ENCODE data around the gene TMEM81.

The TMEM81 gene

GRCh38 chr1:205053296-205053695, 31.0 kb downstream of the TMEM81 start:
- Histone ChIP-seq H3K9me3 (ENCODE audit: control insufficient read depth in 1 of 2, low read length in 2 of 2) (no peaks in the 10 kb centered on the region), H3K27ac (ENCODE audit: low read depth, low read length) (no peak overlapping the region), H3K36me3 (ENCODE audit: control insufficient read depth in 1 of 2, insufficient read depth in 2 of 2, low read length in 2 of 2) (no peaks in the 10 kb centered on the region), H3K27me3 (ENCODE audit: control insufficient read depth in 1 of 2, insufficient read depth in 2 of 2, low read length in 2 of 2) (peaks cover 0 to 6% of the 10 kb centered on the region in 2 donors), H3K9ac (ENCODE audit: low read depth in 1 of 2, low read length in 2 of 2) (no peak overlapping the region), H3K4me3 (ENCODE audit: low read depth in 1 of 2, low read length in 2 of 2) (no peak overlapping the region), H3K4me1 (ENCODE audit: control insufficient read depth in 1 of 2, insufficient read depth in 2 of 2, low read length in 2 of 2) (no peaks in the 10 kb centered on the region)

- H3K27ac ChIP-seq (ENCODE audit: low read depth, low read length), result no peak overlapping the region
- H3K36me3 ChIP-seq (ENCODE audit: control insufficient read depth in 1 of 2, insufficient read depth in 2 of 2, low read length in 2 of 2), result no peaks in the 10 kb centered on the region
- peaks cover 0 to 6% of the 10 kb centered on the region in 2 donors for H3K27me3 ChIP-seq (ENCODE audit: control insufficient read depth in 1 of 2, insufficient read depth in 2 of 2, low read length in 2 of 2)
- no peaks in the 10 kb centered on the region for H3K4me1 ChIP-seq (ENCODE audit: control insufficient read depth in 1 of 2, insufficient read depth in 2 of 2, low read length in 2 of 2)
- H3K9me3 ChIP-seq (ENCODE audit: control insufficient read depth in 1 of 2, low read length in 2 of 2), result no peaks in the 10 kb centered on the region
- H3K4me3 ChIP-seq (ENCODE audit: low read depth in 1 of 2, low read length in 2 of 2), result no peak overlapping the region
- H3K9ac ChIP-seq (ENCODE audit: low read depth in 1 of 2, low read length in 2 of 2), result no peak overlapping the region
These were observed 31.6 kb downstream of the TMEM81 start for GRCh38 chr1:205052690-205053089.

- Histone ChIP-seq H3K9me3 (ENCODE audit: control insufficient read depth in 1 of 2, low read length in 2 of 2) (no peaks in the 10 kb centered on the region), H3K27ac (ENCODE audit: low read depth, low read length) (no peak overlapping the region), H3K9ac (ENCODE audit: low read depth in 1 of 2, low read length in 2 of 2) (no peak overlapping the region), H3K4me1 (ENCODE audit: control insufficient read depth in 1 of 2, insufficient read depth in 2 of 2, low read length in 2 of 2) (no peaks in the 10 kb centered on the region), H3K36me3 (ENCODE audit: control insufficient read depth in 1 of 2, insufficient read depth in 2 of 2, low read length in 2 of 2) (no peaks in the 10 kb centered on the region), H3K27me3 (ENCODE audit: control insufficient read depth in 1 of 2, insufficient read depth in 2 of 2, low read length in 2 of 2) (peaks cover 30 to 34% of the 10 kb centered on the region in 2 donors), H3K4me3 (ENCODE audit: low read depth in 1 of 2, low read length in 2 of 2) (no peak overlapping the region)
These were observed 34.8 kb downstream of the TMEM81 start for GRCh38 chr1:205049479-205049878.

- Histone ChIP-seq H3K36me3 (ENCODE audit: control insufficient read depth in 1 of 2, insufficient read depth in 2 of 2, low read length in 2 of 2) (no peaks in the 10 kb centered on the region), H3K27me3 (ENCODE audit: control insufficient read depth in 1 of 2, insufficient read depth in 2 of 2, low read length in 2 of 2) (peaks cover 35 to 41% of the 10 kb centered on the region in 2 donors), H3K9me3 (ENCODE audit: control insufficient read depth in 1 of 2, low read length in 2 of 2) (no peaks in the 10 kb centered on the region), H3K9ac (ENCODE audit: low read depth in 1 of 2, low read length in 2 of 2) (no peak overlapping the region), H3K4me3 (ENCODE audit: low read depth in 1 of 2, low read length in 2 of 2) (no peak overlapping the region), H3K27ac (ENCODE audit: low read depth, low read length) (no peak overlapping the region), H3K4me1 (ENCODE audit: control insufficient read depth in 1 of 2, insufficient read depth in 2 of 2, low read length in 2 of 2) (no peaks in the 10 kb centered on the region)
These were observed 35.9 kb downstream of the TMEM81 start for GRCh38 chr1:205048382-205048781.

- Histone ChIP-seq H3K36me3 (ENCODE audit: control insufficient read depth in 1 of 2, insufficient read depth in 2 of 2, low read length in 2 of 2) (no peaks in the 10 kb centered on the region), H3K27me3 (ENCODE audit: control insufficient read depth in 1 of 2, insufficient read depth in 2 of 2, low read length in 2 of 2) (peaks cover 35 to 41% of the 10 kb centered on the region in 2 donors), H3K4me1 (ENCODE audit: control insufficient read depth in 1 of 2, insufficient read depth in 2 of 2, low read length in 2 of 2) (no peaks in the 10 kb centered on the region), H3K4me3 (ENCODE audit: low read depth in 1 of 2, low read length in 2 of 2) (no peak overlapping the region), H3K9me3 (ENCODE audit: control insufficient read depth in 1 of 2, low read length in 2 of 2) (no peaks in the 10 kb centered on the region), H3K27ac (ENCODE audit: low read depth, low read length) (no peak overlapping the region), H3K9ac (ENCODE audit: low read depth in 1 of 2, low read length in 2 of 2) (no peak overlapping the region)
These were observed 36.5 kb downstream of the TMEM81 start for GRCh38 chr1:205047764-205048231.

GRCh38 chr1:205046870-205047269, 37.4 kb downstream of the TMEM81 start:
- Histone ChIP-seq H3K36me3 (ENCODE audit: control insufficient read depth in 1 of 2, insufficient read depth in 2 of 2, low read length in 2 of 2) (no peaks in the 10 kb centered on the region), H3K4me1 (ENCODE audit: control insufficient read depth in 1 of 2, insufficient read depth in 2 of 2, low read length in 2 of 2) (no peaks in the 10 kb centered on the region), H3K4me3 (ENCODE audit: low read depth in 1 of 2, low read length in 2 of 2) (no peak overlapping the region), H3K27ac (ENCODE audit: low read depth, low read length) (no peak overlapping the region), H3K9ac (ENCODE audit: low read depth in 1 of 2, low read length in 2 of 2) (no peak overlapping the region), H3K9me3 (ENCODE audit: control insufficient read depth in 1 of 2, low read length in 2 of 2) (no peaks in the 10 kb centered on the region), H3K27me3 (ENCODE audit: control insufficient read depth in 1 of 2, insufficient read depth in 2 of 2, low read length in 2 of 2) (peaks cover 39 to 49% of the 10 kb centered on the region in 2 donors)

GRCh38 chr1:205045146-205045545, 39.1 kb downstream of the TMEM81 start:
- Histone ChIP-seq H3K27ac (ENCODE audit: low read depth, low read length) (no peak overlapping the region), H3K4me3 (ENCODE audit: low read depth in 1 of 2, low read length in 2 of 2) (no peak overlapping the region), H3K27me3 (ENCODE audit: control insufficient read depth in 1 of 2, insufficient read depth in 2 of 2, low read length in 2 of 2) (peaks cover 49 to 58% of the 10 kb centered on the region in 2 donors), H3K36me3 (ENCODE audit: control insufficient read depth in 1 of 2, insufficient read depth in 2 of 2, low read length in 2 of 2) (no peaks in the 10 kb centered on the region), H3K9me3 (ENCODE audit: control insufficient read depth in 1 of 2, low read length in 2 of 2) (no peaks in the 10 kb centered on the region), H3K9ac (ENCODE audit: low read depth in 1 of 2, low read length in 2 of 2) (no peak overlapping the region), H3K4me1 (ENCODE audit: control insufficient read depth in 1 of 2, insufficient read depth in 2 of 2, low read length in 2 of 2) (no peaks in the 10 kb centered on the region)

GRCh38 chr1:205044741-205045140, 39.5 kb downstream of the TMEM81 start:
- H3K4me1 ChIP-seq (ENCODE audit: control insufficient read depth in 1 of 2, insufficient read depth in 2 of 2, low read length in 2 of 2), result no peaks in the 10 kb centered on the region
- no peaks in the 10 kb centered on the region for H3K9me3 ChIP-seq (ENCODE audit: control insufficient read depth in 1 of 2, low read length in 2 of 2)
- H3K9ac ChIP-seq (ENCODE audit: low read depth in 1 of 2, low read length in 2 of 2), result no peak overlapping the region
- H3K27ac ChIP-seq (ENCODE audit: low read depth, low read length), result no peak overlapping the region
- no peaks in the 10 kb centered on the region for H3K36me3 ChIP-seq (ENCODE audit: control insufficient read depth in 1 of 2, insufficient read depth in 2 of 2, low read length in 2 of 2)
- no peak overlapping the region for H3K4me3 ChIP-seq (ENCODE audit: low read depth in 1 of 2, low read length in 2 of 2)
- peaks cover 49 to 58% of the 10 kb centered on the region in 2 donors for H3K27me3 ChIP-seq (ENCODE audit: control insufficient read depth in 1 of 2, insufficient read depth in 2 of 2, low read length in 2 of 2)

- no peaks in the 10 kb centered on the region for H3K9me3 ChIP-seq (ENCODE audit: control insufficient read depth in 1 of 2, low read length in 2 of 2)
- no peak overlapping the region for H3K9ac ChIP-seq (ENCODE audit: low read depth in 1 of 2, low read length in 2 of 2)
- H3K27ac ChIP-seq (ENCODE audit: low read depth, low read length), result no peak overlapping the region
- H3K4me3 ChIP-seq (ENCODE audit: low read depth in 1 of 2, low read length in 2 of 2), result no peak overlapping the region
- H3K27me3 ChIP-seq (ENCODE audit: control insufficient read depth in 1 of 2, insufficient read depth in 2 of 2, low read length in 2 of 2), result peaks cover 49 to 58% of the 10 kb centered on the region in 2 donors
- no peaks in the 10 kb centered on the region for H3K4me1 ChIP-seq (ENCODE audit: control insufficient read depth in 1 of 2, insufficient read depth in 2 of 2, low read length in 2 of 2)
- no peaks in the 10 kb centered on the region for H3K36me3 ChIP-seq (ENCODE audit: control insufficient read depth in 1 of 2, insufficient read depth in 2 of 2, low read length in 2 of 2)
These were observed 40.4 kb downstream of the TMEM81 start for GRCh38 chr1:205043866-205044265.

GRCh38 chr1:205042911-205043806, 41.1 kb downstream of the TMEM81 start, which contains the start of gene CNTN2:
Gene CNTN2, plus strand, starts transcription at chr1:205043212. Its CDS starts 9,974 bp downstream, at chr1:205053186.
- H3K4me3 ChIP-seq (ENCODE audit: low read depth in 1 of 2, low read length in 2 of 2), result no peak within 1 kb of the TSS
- no peak within 1 kb of the TSS for H3K27ac ChIP-seq (ENCODE audit: low read depth, low read length)
- no peaks in the 10 kb centered on the region for H3K9me3 ChIP-seq (ENCODE audit: control insufficient read depth in 1 of 2, low read length in 2 of 2)
- no peak within 1 kb of the TSS for H3K9ac ChIP-seq (ENCODE audit: low read depth in 1 of 2, low read length in 2 of 2)
- H3K36me3 ChIP-seq (ENCODE audit: control insufficient read depth in 1 of 2, insufficient read depth in 2 of 2, low read length in 2 of 2), result no peaks in the 10 kb centered on the region
- no peaks in the 10 kb centered on the region for H3K4me1 ChIP-seq (ENCODE audit: control insufficient read depth in 1 of 2, insufficient read depth in 2 of 2, low read length in 2 of 2)
- peaks cover 49 to 58% of the 10 kb centered on the region in 2 donors for H3K27me3 ChIP-seq (ENCODE audit: control insufficient read depth in 1 of 2, insufficient read depth in 2 of 2, low read length in 2 of 2)
